ENCODE measurements around the gene TANGO2. TPM values are rescaled to one million over a fixed set of nuclear protein-coding genes. Genes with fewer than 3 reads are reported as not detected.
A peak's percentile ranks its signal among the peaks of the same experiment; 100 is the strongest.

Gene TANGO2
- total RNA-seq, 1 donor, result 43.8 TPM

- peaks cover under 1% of the 10 kb centered on the region for H3K4me1 ChIP-seq (ENCODE audit: insufficient read depth, low read length)
- H3K27ac ChIP-seq (ENCODE audit: low read depth, low read length), result no peak overlapping the region
- no peaks in the 10 kb centered on the region for H3K9me3 ChIP-seq (ENCODE audit: low read depth, low read length)
- no peak overlapping the region for H3K4me3 ChIP-seq (ENCODE audit: insufficient read depth, low read length)
- H3K36me3 ChIP-seq (ENCODE audit: insufficient read depth, low read length), result no peaks in the 10 kb centered on the region
- peaks cover 24% of the 10 kb centered on the region for H4K20me1 ChIP-seq (ENCODE audit: insufficient read depth, low read length)
- DNase-seq (ENCODE audit: insufficient read length, low spot score, missing footprints), result no peak
- H3K79me2 ChIP-seq (ENCODE audit: insufficient read depth, low read length), result peaks cover 3% of the 10 kb centered on the region
- no peak overlapping the region for H3K4me2 ChIP-seq (ENCODE audit: insufficient read depth, low read length)
- H3K27me3 ChIP-seq (ENCODE audit: insufficient read depth, low read length), result no peaks in the 10 kb centered on the region
- no peak overlapping the region for H2AFZ ChIP-seq (ENCODE audit: low read length)
- TF ChIP-seq CTCF (IDR thresholded peaks at IDR 0.05; ENCODE audit: extremely low read depth, low read depth, low read length), result no peak
Observed at GRCh38 chr22:19978748-19979147, 42.2 kb upstream of the TANGO2 start.

DNA sequence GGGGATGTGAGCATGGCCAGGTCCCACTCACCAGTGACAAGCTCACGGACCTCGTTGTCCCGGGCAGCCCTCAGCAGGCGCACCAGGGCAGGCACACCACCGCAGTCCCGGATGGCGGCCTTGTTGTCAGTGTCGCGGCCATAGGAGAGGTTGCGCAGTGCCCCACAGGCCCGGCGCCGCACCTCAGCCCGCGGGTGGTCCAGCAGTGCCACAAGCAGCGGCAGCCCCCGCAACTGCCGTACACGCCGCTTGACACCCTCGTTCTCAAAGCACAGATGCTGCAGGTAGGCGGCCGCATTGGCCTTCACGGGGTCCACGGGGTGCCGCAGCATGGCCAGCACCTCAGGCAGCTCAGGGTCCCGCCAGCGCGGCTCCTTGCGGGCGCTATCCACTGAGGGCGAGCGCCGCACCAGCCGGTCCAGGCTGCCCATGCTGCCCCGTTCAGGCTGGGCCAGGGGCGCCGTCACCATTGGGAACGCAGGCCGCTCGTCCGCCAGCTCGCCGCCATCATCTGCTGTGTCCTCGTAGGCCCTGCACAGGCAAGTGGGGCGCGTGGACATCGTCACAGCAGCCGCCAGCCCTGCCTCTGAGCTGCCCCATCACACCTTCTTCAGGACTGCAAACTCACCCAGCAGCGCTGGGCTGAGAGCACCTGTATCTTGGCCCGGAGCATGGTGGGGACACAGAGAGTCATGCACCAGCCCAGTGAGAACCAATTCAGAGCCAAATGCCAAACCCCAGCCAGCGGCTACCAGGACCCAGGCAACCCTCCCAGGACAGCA is 41.0 kb upstream of the TANGO2 start:
- Histone ChIP-seq H3K4me2 (ENCODE audit: insufficient read depth, low read length) (no peak overlapping the region), H2AFZ (ENCODE audit: low read length) (no peak overlapping the region), H3K27me3 (ENCODE audit: insufficient read depth, low read length) (no peaks in the 10 kb centered on the region), H3K79me2 (ENCODE audit: insufficient read depth, low read length) (peaks cover 8% of the 10 kb centered on the region), H3K36me3 (ENCODE audit: insufficient read depth, low read length) (no peaks in the 10 kb centered on the region), H3K9me3 (ENCODE audit: low read depth, low read length) (no peaks in the 10 kb centered on the region), H3K4me3 (ENCODE audit: insufficient read depth, low read length) (no peak overlapping the region), H4K20me1 (ENCODE audit: insufficient read depth, low read length) (peaks cover 29% of the 10 kb centered on the region), H3K27ac (ENCODE audit: low read depth, low read length) (no peak overlapping the region), H3K4me1 (ENCODE audit: insufficient read depth, low read length) (peaks cover 10% of the 10 kb centered on the region)
- DNase-seq (ENCODE audit: insufficient read length, low spot score, missing footprints), result peak; percentile 62
- TF ChIP-seq CTCF (IDR thresholded peaks at IDR 0.05; ENCODE audit: extremely low read depth, low read depth, low read length), result no peak

DNA sequence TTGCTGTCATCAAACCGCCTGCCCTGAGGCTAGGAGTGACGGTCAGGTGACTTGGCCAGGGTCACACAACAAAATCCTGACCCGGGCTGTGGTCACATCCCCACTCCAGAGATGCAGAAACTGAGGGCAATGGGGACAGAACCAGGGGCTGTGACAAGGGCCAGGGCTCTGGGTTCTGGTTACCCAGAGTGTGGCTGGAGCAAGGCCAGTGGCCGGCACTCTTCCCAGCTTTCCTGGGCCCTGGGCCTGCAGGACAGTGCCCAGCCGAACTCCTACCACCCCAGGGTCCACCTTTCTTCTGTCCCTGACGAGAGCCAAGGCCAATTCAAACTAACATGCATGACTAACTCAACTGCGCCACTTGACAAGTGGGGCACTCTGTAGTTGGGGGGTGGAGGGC is 40.1 kb upstream of the TANGO2 start:
- Histone ChIP-seq H3K27me3 (ENCODE audit: insufficient read depth, low read length) (no peaks in the 10 kb centered on the region), H3K4me3 (ENCODE audit: insufficient read depth, low read length) (no peak overlapping the region), H3K36me3 (ENCODE audit: insufficient read depth, low read length) (no peaks in the 10 kb centered on the region), H3K4me1 (ENCODE audit: insufficient read depth, low read length) (peaks cover 10% of the 10 kb centered on the region), H2AFZ (ENCODE audit: low read length) (no peak overlapping the region), H4K20me1 (ENCODE audit: insufficient read depth, low read length) (peaks cover 35% of the 10 kb centered on the region), H3K9me3 (ENCODE audit: low read depth, low read length) (no peaks in the 10 kb centered on the region), H3K79me2 (ENCODE audit: insufficient read depth, low read length) (peaks cover 12% of the 10 kb centered on the region), H3K27ac (ENCODE audit: low read depth, low read length) (no peak overlapping the region), H3K4me2 (ENCODE audit: insufficient read depth, low read length) (no peak overlapping the region)
- TF ChIP-seq CTCF (IDR thresholded peaks at IDR 0.05; ENCODE audit: extremely low read depth, low read depth, low read length), result no peak
- peak; percentile 68 for DNase-seq (ENCODE audit: insufficient read length, low spot score, missing footprints)

DNA sequence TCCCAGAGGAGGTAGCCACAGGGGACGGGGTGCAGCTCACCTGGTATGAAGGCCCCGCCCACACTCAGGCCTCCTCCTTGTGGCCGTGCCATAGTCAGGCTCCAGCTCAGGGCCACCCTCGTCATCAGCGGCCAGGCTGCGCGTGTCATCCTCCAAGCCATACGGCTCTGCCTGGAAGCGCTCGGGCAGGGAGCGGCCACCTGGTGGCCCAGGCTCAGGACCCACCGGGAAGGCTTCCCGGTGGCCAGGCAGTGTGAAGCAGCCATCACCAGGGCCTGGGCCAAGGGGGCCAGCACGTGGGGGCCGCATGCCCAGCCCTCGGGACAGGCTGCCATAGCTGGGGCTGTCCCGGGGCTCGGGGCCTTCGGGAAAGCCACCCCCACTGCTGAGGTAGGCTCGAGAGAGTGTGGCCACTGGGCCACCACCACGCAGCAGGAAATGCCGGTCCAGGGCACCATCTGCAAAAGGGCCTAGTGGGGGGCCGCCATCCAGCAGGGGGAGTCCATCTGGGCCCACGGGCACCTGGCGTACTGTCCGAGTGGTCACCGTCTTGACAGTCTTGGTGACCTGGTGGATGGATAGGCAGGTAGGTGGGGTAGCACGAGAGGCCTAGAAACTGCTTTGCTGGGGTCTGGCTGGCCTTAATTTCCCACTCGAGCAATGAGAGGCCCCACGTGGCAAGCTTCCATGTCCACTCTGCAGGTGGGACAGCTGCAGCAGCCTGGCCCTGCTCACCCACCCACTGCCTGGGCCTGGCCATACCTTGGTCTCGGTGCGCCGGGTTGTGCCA is 39.5 kb upstream of the TANGO2 start:
- Histone ChIP-seq H3K4me2 (ENCODE audit: insufficient read depth, low read length) (no peak overlapping the region), H3K27ac (ENCODE audit: low read depth, low read length) (no peak overlapping the region), H3K27me3 (ENCODE audit: insufficient read depth, low read length) (no peaks in the 10 kb centered on the region), H4K20me1 (ENCODE audit: insufficient read depth, low read length) (peaks cover 40% of the 10 kb centered on the region), H3K79me2 (ENCODE audit: insufficient read depth, low read length) (peaks cover 17% of the 10 kb centered on the region), H3K36me3 (ENCODE audit: insufficient read depth, low read length) (no peaks in the 10 kb centered on the region), H3K4me1 (ENCODE audit: insufficient read depth, low read length) (peaks cover 16% of the 10 kb centered on the region), H3K4me3 (ENCODE audit: insufficient read depth, low read length) (no peak overlapping the region), H2AFZ (ENCODE audit: low read length) (no peak overlapping the region), H3K9me3 (ENCODE audit: low read depth, low read length) (no peaks in the 10 kb centered on the region)
- no peak for TF ChIP-seq CTCF (IDR thresholded peaks at IDR 0.05; ENCODE audit: extremely low read depth, low read depth, low read length)
- DNase-seq (ENCODE audit: insufficient read length, low spot score, missing footprints), result no peak

Data from osteoblast (primary cell).